Testis (tissue), 3 donors: ENCODE measurements around the gene IFT52. TPM values are rescaled to one million over a fixed set of nuclear protein-coding genes. Genes with fewer than 3 reads are reported as not detected.
"Not testable (repeated sequence)": the region's sequence is repeated elsewhere in the genome, so short reads cannot be mapped to it uniquely, and the experiment has no call there.

Experiments used
- DNase-seq: peaks from one replicate; pipeline ENCODE4 v3.0.0-alpha.2; 2019
- H3K27ac ChIP-seq, 2 donors: fragments of 200-600 bp; sonication (generic); one replicate each; pipeline ENCODE4 v1.5.1; 2019
- H3K27me3 ChIP-seq: fragments of 200-600 bp; sonication (generic); one replicate; pipeline ENCODE4 v1.5.1; 2019
- H3K36me3 ChIP-seq: fragments of 200-600 bp; sonication (generic); one replicate; pipeline ENCODE4 v1.5.1; 2017; ENCODE audit warnings: low read depth; ENCODE audit errors: missing control alignments
- H3K4me1 ChIP-seq: fragments of 200-600 bp; sonication (generic); one replicate; pipeline ENCODE4 v1.5.1; 2019
- H3K4me3 ChIP-seq, 2 donors: fragments of 200-600 bp; sonication (generic); one replicate each; pipeline ENCODE4 v1.5.1; 2017 to 2019
- H3K9me3 ChIP-seq: fragments of 200-600 bp; sonication (generic); one replicate; pipeline ENCODE4 v1.5.1; 2017
- CTCF ChIP-seq, 3 experiments: fragments of 450-650 bp in 2 of 3; fragments of 200-600 bp in 1 of 3; sonication (generic) in 1 of 3; IDR thresholded peaks; one replicate each; pipeline ENCODE4 v1.5.1; 2016 to 2019; ENCODE audit warnings: antibody characterized with exemption in 3 of 3, mild to moderate bottlenecking in 2 of 3, moderate library complexity in 1 of 3
- POLR2A ChIP-seq: fragments of 450-650 bp; IDR thresholded peaks from one replicate; pipeline ENCODE4 v1.6.1; 2017; ENCODE audit warnings: antibody characterized with exemption, mild to moderate bottlenecking, moderate library complexity
- WGBS, 2 donors: methylation state at CpG; one replicate each; pipeline ENCODE4 v1.1.5; 2018; 5-methylcytosine and 5-hydroxymethylcytosine counted together
- intact Hi-C: fragments of 100-400 bp; cut with DNase I; formaldehyde crosslinking; loops from one replicate; pipeline ENCODE4 v1.15.1; 2023; ENCODE audit warnings: low total_unique reads
- polyA plus RNA-seq: library from polyadenylated mRNA; stranded (reverse); fragments of 350-450 nt; fragmentation: Illumina TruSeq; extraction: RNeasy Lipid Tissue Mini Kit (QIAGEN cat#74804); gene quantifications from one replicate; pipeline ENCODE4 v1.2.3, GENCODE V29; 2014; ENCODE audit warnings: low read depth, low replicate concordance; ENCODE audit not compliant: insufficient read depth
- total RNA-seq, 2 donors: library from RNA; depleted of rRNA; stranded (reverse); fragments of >200 nt; gene quantifications; one replicate each; pipeline ENCODE4 v1.2.3, GENCODE V29; 2016

IFT52 gene
- total and polyA plus RNA-seq, 3 donors from 2014 or later: 57.1 to 94.2 (median 67.3) TPM

- no peaks in the 10 kb centered on the region for H3K36me3 ChIP-seq
- WGBS, 2 donors: 71 to 73% methylated on average over 8 of the region's 8 CpGs
- H3K27ac ChIP-seq: peak overlapping the region; percentile 47 to 62
Observed at GRCh38 chr20:43631598-43631997, 40.9 kb downstream of the IFT52 start.

GRCh38 chr20:43636429-43636828 lies 45.7 kb downstream of the IFT52 start:
- intact Hi-C loops: no loop called here
- TF ChIP-seq CTCF (IDR thresholded peaks at IDR 0.05): no peak
- no peak for TF ChIP-seq POLR2A
- no peak overlapping the region for H3K4me3 ChIP-seq
- H3K36me3 ChIP-seq: no peaks in the 10 kb centered on the region
- no peaks in the 10 kb centered on the region for H3K9me3 ChIP-seq
- no peaks in the 10 kb centered on the region for H3K27me3 ChIP-seq
- WGBS, 2 donors: 84 to 97% methylated on average over 2 of the region's 2 CpGs
- H3K27ac ChIP-seq: no peak overlapping the region
- DNase-seq: no peak
- H3K4me1 ChIP-seq: peaks cover 7% of the 10 kb centered on the region

More at GRCh38 chr20:43631598-43631997, 40.9 kb downstream of the IFT52 start:
- peak; percentile 80 for DNase-seq
- Histone ChIP-seq H3K9me3 (no peaks in the 10 kb centered on the region), H3K4me3 (no peak overlapping the region), H3K4me1 (peaks cover 7% of the 10 kb centered on the region), H3K27me3 (no peaks in the 10 kb centered on the region)
- TF ChIP-seq CTCF (IDR thresholded peaks at IDR 0.05) (no peak), POLR2A (no peak)
- intact Hi-C loops: no loop called here

- Histone ChIP-seq H3K27me3 (no peaks in the 10 kb centered on the region), H3K4me3 (no peak overlapping the region), H3K27ac (no peak overlapping the region), H3K36me3 (no peaks in the 10 kb centered on the region), H3K4me1 (no peaks in the 10 kb centered on the region), H3K9me3 (no peaks in the 10 kb centered on the region)
- WGBS, 2 donors: 94 to 96% methylated on average over 4 of the region's 4 CpGs
- TF ChIP-seq CTCF (IDR thresholded peaks at IDR 0.05) (no peak), POLR2A (no peak)
- DNase-seq: no peak
- intact Hi-C loops: no loop called here
Observed at GRCh38 chr20:43642548-43642947, 51.8 kb downstream of the IFT52 start.

GRCh38 chr20:43650997-43651525 lies 60.3 kb downstream of the IFT52 start:
- TF ChIP-seq CTCF (IDR thresholded peaks at IDR 0.05) (no peak), POLR2A (no peak)
- WGBS, 2 donors: 77 to 78% methylated on average over 3 of the region's 3 CpGs
- intact Hi-C loops: no loop called here
- Histone ChIP-seq H3K4me3 (no peak overlapping the region), H3K36me3 (no peaks in the 10 kb centered on the region), H3K4me1 (no peaks in the 10 kb centered on the region), H3K27me3 (no peaks in the 10 kb centered on the region), H3K27ac (no peak overlapping the region), H3K9me3 (no peaks in the 10 kb centered on the region)
- DNase-seq: peak; percentile 11

- H3K36me3 ChIP-seq, H3K9me3 ChIP-seq, H3K27me3 ChIP-seq, H3K4me1 ChIP-seq, H3K4me3 ChIP-seq, H3K27ac ChIP-seq, intact Hi-C loops: not testable (repeated sequence)
- DNase-seq: peak; percentile 5
- whole genome bisulfite sequencing, 2 donors: 90 to 93% methylated on average over 10 of the region's 10 CpGs
Observed at GRCh38 chr20:43651650-43652184, 61.0 kb downstream of the IFT52 start.
